Ammon's horn (tissue), 1 donor: Measurements from ENCODE around the gene PPP1R15B.

Source experiments
- DNase-seq: peaks from one replicate; pipeline ENCODE4 v3.0.0-alpha.2; 2016; ENCODE audit warnings: low spot score

PPP1R15B gene

DNA sequence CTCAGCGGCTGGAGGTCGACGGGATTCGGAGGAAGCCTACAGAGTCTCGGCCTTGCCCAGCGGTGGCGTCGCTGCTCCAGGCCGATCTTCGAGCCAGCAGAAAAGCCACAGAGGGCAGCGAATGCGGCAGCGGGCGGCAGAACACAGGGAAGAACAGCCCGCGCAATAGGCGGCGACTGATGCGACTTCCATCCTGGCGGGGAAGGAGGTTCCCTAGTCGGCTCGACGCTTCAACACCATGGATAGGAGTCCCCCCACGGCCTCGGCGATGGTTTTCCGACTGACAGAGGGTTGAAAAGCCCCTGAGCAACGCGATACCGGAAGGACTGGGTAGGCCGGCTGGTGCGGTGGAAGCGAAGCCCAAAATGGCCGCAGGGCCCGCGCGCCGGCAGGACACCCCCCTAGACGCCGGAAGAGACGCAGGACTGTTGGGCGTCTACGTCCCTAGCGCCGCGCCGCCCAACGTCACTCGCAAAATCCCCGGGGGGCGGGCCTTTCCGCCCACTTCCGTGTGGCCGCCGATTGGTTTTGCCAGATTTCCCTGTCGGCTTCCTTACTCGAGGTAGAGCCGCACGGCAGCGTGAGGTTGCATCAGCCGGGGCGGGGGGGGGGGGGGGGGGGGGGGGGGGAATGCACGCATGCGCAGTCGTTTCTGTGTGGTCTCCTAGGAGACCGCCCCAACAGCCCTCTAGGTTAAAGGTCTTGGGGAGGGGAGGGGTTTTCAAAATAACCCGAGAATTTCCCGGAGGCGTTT lies at the start of gene PPP1R15B:
Gene PPP1R15B, minus strand, starts transcription at position 367 of the 754 bp plus-strand sequence. CDS start 406 bp downstream, outside the sequence.
- DNase-seq = peak; percentile 97

DNA sequence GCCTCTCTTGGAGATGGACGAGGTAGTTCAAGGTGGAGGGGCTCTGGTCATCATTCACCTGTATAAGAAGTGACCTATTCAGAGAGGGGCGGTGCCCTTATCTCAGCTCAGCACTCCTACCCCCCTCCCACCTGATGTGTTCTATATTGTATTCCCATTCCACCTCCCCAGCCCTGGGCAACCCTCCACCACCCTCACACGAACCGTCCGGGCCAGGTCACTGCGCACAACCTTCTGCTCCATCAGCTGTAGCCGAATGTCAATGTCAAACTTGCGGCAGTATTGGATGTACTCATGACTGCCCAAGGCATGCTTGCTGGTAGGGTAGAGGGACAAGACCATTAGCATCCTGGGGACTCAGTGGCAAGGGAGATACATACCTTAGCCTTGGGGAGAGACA lies 48.7 kb upstream of the PPP1R15B start:
- no peak for DNase-seq

DNA sequence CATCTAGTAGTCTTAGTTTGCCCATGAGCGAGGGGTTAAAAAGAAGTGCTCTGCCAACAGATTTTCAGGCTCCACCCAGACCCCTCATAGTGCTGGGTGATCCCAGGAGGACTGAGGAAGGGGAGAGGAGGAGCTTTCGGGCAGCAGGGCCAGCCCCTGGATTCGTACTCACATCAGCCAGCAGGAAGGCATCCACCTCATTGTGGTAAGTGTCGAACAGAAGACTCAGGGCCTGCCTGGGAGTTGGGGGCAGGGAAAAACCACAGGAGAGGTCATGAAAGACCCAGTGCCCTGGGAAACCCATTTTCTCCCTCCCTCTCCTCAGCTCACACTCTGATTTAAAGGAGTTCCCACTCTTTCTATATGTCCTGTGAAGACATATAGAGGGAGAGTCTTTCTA lies 48.1 kb upstream of the PPP1R15B start:
- no peak for DNase-seq

DNA sequence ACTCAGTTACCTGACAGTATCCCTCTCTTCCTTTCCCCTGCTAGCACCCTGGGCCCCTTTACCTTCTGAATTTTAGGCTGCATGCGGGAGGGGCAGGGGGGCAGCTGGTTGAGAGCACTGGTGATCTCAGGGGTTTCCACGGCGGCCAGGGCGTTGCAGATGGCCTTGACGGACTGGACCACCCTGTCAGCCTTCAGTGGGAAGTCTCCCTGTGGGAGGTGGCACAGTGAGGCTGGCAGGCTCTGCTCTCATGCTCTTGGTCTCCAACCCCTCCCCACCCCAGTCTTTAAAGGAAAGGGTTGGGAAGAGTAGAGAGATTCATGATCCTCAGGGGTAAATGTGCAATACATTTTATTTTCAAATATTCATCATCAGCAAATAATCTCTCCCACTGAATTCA lies 46.0 kb upstream of the PPP1R15B start:
- no peak for DNase-seq

DNA sequence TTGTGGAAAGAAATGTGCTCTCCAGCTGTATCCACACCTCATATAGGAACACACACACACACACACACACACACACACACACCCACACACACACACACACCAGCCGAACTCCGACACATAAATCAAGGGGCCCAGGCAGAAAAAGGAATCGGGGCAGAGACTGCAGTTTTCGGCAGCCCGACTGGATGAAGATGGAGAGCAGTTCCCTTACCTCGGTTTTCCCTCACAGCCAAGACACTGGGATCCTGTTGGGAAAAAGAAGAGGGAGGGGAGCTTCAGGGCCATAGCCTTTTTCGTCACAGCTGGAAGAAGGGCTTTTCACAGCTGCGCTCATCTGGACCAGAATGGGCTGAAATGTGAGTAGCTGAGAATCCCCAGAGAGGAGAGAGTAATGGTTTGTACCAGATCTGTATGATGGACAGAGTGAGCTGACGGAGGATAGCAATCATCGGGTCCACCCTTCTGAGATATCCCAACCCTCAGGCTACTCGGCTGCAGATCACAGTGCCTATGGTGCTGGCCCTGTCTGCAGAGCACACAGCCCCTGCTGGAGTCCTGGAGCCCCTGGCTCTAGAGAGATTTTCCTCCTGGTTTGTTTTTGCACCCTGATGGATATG lies 45.3 kb upstream of the PPP1R15B start:
- no peak for DNase-seq

DNA sequence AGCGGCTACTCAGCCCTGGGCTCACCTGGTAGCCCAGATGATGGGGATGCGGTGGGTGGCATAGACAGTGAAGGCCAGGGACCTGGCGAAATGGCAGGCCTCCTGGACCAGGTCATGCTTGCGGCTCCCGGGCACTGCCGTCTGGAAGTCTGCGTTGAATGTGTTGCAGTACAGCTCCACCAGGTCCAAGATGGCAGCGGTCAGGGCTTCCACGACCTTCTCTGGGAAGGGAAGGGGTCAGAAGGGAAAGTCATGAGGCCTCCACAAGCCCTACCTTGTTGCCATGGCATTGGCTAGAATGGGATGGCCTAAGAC lies 44.2 kb upstream of the PPP1R15B start:
- no peak for DNase-seq

DNA sequence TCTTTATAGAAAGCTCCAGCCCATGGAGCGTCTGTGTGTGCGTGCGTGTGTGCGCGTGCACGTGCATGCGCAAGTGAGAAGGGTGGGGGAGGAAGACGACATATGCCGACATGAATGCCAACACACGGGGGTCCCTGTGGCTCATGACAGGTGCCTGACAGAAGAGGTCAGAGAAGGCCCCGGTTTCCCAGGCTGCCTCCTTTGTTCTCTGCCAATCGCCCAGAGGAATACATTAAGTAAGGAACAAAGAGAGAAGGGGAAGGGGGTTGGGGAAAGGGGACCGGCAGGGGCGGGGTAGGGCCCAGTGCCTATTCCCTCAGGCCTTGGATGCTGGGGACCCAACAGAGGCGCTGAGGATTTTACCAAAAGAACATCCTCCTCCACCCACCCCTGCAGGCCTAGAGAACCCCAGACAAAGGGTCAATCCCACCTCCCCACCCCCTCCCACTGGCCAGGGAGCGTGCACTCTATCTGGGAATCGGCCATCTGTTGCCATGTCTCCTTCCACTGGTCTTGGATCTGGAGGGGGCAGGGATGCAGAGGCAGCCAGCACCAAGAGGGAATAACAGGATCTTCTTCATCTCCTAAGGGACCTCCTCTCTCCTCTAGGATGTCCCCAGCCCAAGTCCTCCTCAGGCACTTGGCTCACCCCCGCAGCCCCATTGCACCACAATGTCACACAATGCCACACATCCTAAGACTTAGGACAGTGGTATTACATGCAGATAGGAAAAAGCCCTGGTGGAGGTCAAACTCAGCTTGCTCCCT lies 43.6 kb upstream of the PPP1R15B start:
- DNase-seq = no peak

DNA sequence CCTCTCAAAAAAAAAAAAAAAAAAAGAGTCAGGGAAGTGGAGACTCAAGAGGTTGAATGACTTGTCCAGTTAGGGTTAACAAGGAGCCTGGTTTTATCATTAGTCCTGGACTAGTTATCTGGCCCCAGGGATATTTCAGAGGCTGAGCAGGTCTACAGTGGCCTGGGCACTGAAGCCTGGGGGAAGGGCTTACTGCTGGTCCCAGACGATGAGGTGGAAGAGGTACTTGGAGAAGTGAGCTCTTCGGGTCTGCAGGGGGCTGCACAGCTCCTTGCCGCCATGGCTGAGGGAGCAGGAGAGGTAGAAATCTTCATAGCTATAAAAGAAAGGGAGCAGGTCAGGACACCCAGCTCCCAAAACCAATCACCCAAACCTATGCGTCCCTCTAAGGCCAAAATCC lies 42.9 kb upstream of the PPP1R15B start:
- DNase-seq = no peak

DNA sequence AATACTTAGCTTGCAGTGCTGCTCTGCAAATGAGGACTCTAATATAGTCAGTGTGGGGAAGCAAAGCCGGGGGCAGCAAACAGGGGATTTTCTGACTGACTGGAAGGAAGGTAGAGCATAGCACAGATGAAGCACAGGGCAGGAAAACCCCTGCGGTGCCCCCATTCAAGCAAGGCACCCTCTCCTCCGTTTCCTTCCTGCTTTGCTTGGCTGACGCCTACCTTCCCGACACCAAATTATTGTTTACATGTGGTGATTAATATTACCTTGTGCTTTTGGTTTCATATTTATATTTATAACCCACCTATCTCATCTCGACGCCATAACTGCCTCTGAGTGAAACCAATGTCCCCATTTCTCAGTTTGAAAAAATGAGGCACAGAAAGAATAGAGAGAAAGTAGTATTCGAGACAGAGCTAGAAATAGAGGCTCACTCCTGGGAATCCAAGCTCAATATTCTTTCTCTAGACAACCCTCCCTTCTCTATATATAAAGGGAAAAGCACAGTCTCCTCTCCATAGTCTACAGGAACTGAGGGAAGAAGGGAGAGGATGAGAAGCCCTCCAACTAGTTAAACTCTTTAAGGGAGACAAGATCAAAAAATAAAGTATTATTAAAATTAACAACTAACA lies 41.6 kb upstream of the PPP1R15B start:
- no peak for DNase-seq

DNA sequence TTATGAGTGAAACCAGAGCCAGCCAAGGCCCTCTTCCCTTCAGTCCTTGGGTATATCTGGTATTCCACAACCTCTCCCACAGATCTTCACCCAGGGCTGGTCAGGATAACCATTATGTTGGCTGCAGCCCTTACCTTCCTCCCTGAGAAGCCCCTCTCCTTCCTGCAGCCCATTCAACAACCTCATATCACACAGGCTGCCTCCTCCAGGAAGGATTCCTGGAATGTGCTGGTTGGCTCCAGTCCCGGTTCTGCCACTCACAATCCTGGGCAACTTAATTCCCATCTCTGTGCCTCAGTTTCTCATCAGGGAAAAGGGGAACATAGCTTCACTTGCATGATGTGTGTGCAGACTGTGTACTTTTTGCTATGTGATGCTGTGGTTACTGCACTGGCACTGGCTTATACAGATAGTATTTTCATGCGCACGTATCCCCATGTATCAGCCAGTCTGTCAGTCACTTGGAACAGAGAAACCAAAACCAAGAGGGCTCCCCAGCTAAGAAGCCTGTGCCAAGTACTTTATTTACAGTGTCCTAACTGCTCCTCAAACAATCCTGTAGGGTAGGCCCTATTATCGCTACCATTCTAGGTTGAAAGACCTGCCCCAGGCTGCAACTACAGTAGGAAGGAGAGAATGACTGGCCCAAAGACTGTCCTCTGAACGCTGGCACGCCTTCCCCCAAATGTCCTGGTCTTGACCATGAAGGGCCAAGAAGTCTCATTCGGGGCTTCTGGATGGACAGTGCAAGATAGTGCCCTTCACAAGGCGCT lies 39.9 kb upstream of the PPP1R15B start:
- no peak for DNase-seq

DNA sequence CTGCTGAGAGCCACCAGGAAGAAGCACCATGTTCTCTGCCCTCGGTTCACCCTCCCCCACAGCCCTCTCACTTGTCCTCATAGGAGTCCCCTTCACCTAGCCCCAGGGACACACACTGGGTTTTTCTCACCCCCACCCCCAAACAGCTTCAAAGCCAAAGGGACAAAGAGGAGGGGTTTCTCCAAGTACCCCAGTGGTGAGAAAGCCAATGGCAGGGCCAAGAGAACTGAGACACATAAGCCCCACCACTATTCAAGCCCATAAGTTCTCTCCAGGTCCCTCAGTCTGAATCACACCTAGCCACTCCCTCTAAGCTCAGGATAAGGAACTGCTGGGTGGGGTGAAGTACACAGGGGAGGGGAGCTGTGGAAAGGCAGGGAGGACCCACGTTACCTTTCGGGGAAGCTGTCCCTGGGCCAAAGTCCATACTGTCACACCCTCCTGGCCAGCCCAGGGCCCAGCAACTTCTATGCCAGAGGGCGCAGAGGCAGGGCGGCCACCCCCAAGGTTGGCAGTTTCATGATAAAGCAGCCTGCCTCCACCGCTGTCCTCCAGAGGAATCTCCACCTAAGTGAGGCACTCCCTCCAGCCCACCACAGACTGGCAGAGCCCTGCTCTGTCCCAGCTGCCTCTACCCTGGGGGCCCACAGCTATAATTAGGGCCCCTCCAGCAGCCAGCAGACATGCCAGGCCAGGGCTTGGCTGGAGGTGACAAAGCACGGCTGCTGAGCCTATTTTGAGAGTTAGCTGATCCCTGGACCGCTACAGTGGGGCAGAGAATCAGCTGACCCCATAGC lies 39.0 kb upstream of the PPP1R15B start:
- no peak for DNase-seq

DNA sequence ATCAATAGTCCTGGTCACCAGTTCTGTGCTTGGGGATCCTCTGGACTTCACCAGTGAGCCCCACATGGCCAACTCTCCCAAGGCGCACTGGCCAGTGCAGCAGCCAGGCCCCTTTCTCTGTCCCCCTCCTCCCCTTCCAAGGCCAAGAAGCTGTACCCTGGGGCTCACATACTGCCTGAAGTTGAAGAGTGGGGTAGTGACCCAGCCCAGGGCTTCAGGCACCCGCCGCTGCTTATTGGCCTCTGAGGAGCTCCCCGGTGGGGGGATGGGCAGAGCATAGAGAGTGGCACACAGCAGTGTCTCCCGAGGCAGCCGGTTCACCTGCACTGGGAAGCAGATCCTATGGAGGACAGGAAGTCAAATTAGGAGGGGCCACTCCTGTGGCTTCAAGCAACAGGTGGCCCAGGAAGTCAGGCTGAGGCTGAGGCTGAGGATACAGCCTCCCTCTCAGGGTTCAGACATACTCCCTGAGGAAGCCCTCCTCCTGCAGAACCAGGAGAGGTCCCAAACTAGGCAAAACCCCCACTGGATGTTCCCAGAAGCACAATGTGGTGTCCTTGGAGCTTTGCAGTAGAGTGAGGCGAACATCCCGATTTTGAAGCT lies 38.2 kb upstream of the PPP1R15B start:
- no peak for DNase-seq

DNA sequence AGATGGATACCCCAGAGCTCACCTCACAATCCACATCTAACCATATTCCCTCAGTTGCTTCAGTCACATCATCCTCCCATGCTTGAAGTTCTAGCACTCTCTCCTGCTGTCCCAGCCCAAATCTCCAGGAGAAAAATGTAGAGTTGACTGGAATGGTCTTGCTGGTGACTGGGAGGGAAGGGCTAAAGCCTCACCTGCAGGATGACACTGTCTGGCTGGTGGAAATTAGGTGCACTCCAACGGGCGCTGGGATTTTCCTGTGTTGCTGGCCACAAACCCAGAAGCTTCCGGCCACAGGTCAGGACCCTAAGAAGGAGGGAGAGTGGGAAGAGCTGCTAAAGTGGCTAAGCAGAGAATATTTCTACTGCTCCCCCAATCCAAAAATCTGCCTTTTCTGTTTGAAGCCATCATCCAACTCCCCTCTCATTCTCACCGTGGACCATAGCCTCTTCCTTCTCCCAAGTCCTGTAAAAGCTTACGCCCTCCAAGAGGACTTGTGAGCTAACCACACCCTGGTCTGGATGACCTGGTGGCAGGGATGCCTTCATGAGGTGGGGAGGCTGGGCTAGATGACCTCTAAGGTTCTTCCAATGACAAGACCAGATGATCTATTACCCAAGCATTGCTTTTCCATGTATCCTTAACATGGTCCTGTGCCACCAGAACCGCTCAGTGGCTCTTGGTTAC lies 37.5 kb upstream of the PPP1R15B start:
- DNase-seq = no peak

DNA sequence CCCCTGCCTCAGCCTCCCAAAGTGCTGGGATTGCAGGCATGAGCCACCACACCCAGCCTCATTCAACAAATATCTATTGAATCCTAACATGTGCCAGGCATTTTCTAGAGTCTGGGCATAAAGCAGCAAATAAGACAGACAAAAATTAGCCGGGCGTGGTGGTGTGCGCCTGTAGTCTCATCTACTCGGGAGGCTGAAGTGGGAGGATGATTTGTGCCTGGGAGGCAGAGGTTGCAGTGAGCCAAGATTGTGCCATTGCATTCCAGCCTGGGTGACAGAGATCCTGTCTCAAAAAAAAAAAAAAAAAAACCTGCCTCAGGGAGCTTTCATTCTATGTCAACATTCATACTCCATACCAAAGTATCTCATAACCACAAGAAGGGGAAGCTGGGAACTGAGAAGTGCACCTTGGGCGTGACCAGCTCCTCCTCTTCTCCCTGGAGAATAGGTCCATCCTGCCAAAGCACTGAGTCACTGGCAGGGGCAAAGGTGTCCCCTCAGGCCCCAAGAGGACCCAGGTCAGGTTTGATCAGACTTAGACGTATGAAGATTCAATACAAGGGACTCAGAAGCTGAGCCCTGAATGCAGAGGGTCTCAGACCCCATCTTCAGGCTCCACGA lies 36.8 kb upstream of the PPP1R15B start:
- no peak for DNase-seq

DNA sequence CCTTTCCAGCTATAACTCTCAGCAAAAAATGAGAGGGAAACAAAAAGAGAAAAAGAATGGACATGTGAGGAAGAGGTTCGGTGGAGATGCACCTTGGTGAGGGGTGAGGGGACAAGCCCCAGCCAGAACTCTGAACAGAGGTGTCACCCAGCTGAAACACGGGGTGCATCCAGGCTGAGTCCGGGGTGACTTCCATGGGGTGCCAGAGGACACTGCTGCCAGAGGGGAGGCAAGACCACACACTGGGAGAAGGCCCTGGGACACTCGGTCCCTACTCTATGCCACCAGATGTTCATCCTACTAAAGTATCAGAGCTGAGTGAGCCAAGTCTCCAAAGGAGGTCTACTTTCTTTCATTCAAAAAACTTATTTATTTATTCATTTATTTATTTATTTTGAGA lies 36.1 kb upstream of the PPP1R15B start:
- no peak for DNase-seq

DNA sequence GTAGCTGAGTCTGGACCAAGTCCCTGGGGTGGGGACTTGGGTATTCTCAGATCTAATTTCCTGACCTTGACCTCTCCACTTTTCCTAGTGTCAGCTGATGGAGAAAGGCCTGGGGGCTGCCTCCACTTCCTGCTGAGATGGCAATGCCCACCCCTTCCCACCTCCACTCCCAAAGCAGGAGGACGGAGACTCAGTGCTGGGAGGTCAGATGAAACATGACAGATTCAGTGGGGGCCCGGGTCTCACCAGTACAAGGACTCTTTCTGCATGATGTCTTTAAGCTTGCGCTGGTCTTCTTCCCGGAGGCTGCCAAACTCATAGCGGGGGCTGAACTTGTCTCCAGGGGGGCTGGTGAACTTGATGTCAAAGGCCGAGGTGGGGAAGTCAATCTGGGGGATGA lies 35.6 kb upstream of the PPP1R15B start:
- DNase-seq = no peak

DNA sequence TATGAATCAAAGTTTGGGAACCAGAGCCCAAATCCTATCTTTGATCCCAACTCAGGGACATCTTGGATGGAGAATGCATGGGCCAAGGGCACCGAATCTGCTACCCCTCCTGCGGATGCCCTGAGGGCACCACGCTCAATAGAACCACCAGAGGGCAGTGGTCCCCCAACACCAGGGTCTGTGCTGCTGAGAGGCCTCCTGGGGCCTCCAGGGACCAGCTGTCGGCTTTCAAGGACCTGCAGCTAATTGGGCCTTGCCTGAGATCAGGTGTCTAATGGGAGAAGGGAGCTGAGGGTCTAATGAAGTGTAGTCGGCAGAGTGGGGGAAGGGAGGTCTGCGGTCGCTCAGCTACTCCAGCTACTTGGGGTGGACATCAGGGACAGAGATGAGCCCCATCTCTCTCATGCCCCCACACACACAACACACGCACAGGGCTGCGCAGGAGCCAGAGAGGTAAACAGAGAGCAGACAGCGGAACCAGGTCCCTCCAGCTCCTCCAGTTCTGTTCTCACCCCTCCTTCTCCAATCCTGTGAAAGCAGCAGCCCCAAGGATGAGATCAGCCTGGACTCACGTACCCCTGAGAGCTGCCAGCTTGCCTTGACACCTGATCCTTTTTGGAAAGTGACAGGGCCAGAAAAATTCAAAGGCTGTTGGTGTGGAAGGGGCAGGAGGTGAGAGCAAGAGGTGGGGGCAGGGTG lies 34.9 kb upstream of the PPP1R15B start:
- DNase-seq = peak; percentile 85

DNA sequence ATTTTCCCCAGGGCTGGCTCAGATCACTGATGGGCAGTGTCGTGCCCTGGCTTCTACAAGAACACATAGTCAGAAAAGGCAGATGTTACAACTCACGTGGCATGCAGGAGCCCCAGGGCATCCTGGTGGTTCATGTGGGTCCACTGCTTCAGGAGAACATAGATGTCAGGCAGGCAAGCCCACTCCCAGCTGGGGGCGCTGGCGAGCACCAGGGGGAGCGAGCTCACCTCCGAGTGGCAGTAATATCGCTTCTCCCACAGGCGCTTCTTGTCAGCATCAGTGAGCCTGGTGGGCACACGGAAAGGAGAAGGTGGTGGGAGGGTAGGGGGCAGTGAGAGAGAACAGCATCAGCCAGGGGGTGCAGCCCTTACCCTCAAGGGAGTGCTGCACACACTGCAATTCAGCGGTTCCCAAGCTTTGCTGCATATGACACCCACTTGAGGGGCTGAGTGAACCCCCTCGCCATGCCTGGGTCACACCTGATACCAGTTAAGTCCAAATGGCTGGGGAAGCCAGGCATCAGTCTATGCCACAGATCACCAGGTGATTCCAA lies 34.3 kb upstream of the PPP1R15B start:
- no peak for DNase-seq
